Measurements from ENCODE around the gene HOXC10. TPM values are rescaled to one million over a fixed set of nuclear protein-coding genes. Genes with fewer than 3 reads are reported as not detected.

The HOXC10 gene
- total and polyA plus RNA-seq, 3 experiments from 2014 or later = not detected

DNA sequence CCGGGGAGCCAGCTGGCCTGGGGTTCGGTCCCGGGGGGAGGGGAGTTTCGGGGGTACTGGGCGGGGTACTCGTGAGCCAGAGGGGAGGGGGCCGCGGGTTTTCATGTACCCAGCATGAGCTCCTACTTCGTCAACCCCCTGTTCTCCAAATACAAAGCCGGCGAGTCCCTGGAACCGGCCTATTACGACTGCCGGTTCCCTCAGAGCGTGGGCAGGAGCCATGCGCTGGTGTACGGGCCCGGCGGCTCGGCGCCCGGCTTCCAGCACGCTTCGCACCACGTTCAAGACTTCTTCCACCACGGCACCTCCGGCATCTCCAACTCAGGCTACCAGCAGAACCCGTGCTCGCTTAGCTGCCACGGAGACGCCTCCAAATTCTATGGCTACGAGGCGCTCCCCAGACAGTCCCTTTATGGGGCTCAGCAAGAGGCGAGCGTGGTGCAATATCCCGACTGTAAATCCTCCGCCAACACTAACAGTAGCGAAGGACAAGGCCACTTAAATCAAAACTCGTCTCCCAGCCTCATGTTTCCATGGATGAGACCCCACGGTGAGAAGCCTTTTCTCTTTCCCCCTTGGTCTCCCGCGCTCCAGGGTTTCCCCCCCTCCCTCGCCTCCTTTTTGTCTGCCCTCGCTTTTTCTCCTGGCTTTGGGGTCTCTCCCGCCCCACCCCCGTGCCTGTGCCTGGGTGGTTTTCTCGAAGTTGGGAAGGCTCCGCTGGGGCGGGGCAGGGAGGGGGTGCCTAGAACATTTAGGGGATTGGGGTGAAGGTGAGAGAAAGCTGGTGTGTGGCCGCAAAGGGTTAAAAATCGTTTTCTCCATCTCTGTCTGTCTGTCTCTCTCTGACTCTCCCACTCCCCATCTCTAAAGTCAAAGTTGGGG is 24.5 kb downstream of the HOXC10 start:
- Mint-ChIP-seq H3K27ac (peak overlapping the region in 2 of 8 donors; percentile 19 to 41), H3K36me3 (no peaks in the 10 kb centered on the region), H3K4me3 (peak overlapping the region in 6 of 7 donors; percentile 55 to 76 (median 74)), H3K9me3 (peaks cover 0 to 2% (median 0%) of the 10 kb centered on the region in 5 donors), H3K4me1 (peaks cover 24 to 51% (median 28%) of the 10 kb centered on the region in 3 donors), H3K27me3 (peaks cover 79 to 99% of the 10 kb centered on the region in 2 donors)
- Histone ChIP-seq H3K9me3 (ENCODE audit: low read length) (no peaks in the 10 kb centered on the region), H3K27ac (ENCODE audit: low read depth, low read length) (no peak overlapping the region), H3K4me1 (ENCODE audit: insufficient read depth, low read length) (peaks cover 26% of the 10 kb centered on the region), H3K4me3 (ENCODE audit: low read length) (no peak overlapping the region), H3K36me3 (ENCODE audit: insufficient read depth, low read length) (no peaks in the 10 kb centered on the region), H3K27me3 (ENCODE audit: insufficient read depth, low read length, poor library complexity, severe bottlenecking) (peaks cover 81% of the 10 kb centered on the region)
- POLR2A ChIA-PET = interaction anchor here (0.6 kb wide), 1 partner anchor 53 kb away, joined by 3 read pairs; no protein-coding TSS in a partner anchor
- no peak for DNase-seq
- CTCF ChIA-PET = interaction anchor here (1.0 to 15.2 kb wide), 9 partner anchors 8 to 205 kb away, joined by 3 to 216 read pairs (median 7); partner anchors contain the start of genes HOXC5, HOXC9 and SMUG1

DNA sequence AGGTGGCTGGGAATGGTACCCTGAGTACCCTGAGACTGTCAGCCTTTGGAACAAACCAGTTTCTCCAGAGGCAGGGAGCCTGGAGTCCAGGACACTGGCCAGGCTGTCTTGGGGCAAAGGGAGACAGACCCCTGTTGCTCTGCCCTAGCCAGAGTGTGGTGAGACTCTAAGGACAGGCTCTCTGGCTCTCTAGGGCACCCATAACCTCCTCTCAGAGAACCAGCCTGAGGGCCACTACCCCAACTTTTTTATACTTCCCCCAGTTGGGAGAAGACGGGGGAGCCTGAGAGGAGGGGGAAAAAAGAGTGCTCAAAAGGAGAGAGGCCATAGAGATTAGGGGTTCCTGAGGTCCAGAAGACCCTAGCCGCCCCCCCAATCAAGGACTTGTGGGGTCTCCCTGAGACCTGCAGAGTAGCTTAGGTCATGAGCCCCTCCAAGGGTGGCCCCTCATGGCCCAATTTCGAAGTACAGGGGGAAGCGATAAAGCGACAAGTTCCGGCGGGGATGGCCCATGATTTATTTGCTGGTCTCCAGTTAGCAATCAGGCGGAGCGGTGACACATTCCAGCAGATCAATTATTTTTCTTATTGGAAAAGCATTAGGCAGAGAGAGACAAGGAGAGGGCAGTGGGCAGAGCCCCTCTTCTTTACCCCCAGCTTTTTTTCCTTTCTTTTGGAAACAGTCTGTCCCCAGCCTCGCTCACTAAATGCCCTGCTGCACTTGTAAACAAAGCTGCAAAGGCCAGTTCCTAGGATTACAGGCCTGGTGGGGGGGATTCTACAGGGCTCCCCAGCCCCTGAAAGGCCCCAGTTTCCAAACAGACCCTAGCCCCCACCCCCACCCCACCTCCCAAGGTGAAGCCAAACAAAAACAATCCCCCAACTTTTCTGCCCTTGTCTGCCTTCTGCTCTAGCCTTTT is 25.4 kb downstream of the HOXC10 start:
- no peaks in the 10 kb centered on the region for H3K9me3 ChIP-seq (ENCODE audit: low read length)
- H3K4me1 ChIP-seq (ENCODE audit: insufficient read depth, low read length) = peaks cover 30% of the 10 kb centered on the region
- ChIA-PET CTCF (interaction anchor here (6.6 to 15.2 kb wide), 3 partner anchors 180 to 205 kb away, joined by 51 to 216 read pairs (median 95); partner anchors contain the start of gene SMUG1), POLR2A (no interaction called here)
- H3K27ac ChIP-seq (ENCODE audit: low read depth, low read length) = no peak overlapping the region
- H3K36me3 Mint-ChIP-seq = no peaks in the 10 kb centered on the region
- no peaks in the 10 kb centered on the region for H3K36me3 ChIP-seq (ENCODE audit: insufficient read depth, low read length)
- no peak for DNase-seq
- peaks cover 0 to 2% (median 0%) of the 10 kb centered on the region in 5 donors for H3K9me3 Mint-ChIP-seq
- no peak overlapping the region for H3K4me3 ChIP-seq (ENCODE audit: low read length)
- peaks cover 79 to 99% of the 10 kb centered on the region in 2 donors for H3K27me3 Mint-ChIP-seq
- peak overlapping the region in 1 of 8 donors; percentile 18 for H3K27ac Mint-ChIP-seq
- H3K4me1 Mint-ChIP-seq = peaks cover 30 to 57% (median 31%) of the 10 kb centered on the region in 3 donors
- peak overlapping the region in 5 of 7 donors; percentile 23 to 65 (median 43) for H3K4me3 Mint-ChIP-seq
- H3K27me3 ChIP-seq (ENCODE audit: insufficient read depth, low read length, poor library complexity, severe bottlenecking) = peaks cover 81% of the 10 kb centered on the region

DNA sequence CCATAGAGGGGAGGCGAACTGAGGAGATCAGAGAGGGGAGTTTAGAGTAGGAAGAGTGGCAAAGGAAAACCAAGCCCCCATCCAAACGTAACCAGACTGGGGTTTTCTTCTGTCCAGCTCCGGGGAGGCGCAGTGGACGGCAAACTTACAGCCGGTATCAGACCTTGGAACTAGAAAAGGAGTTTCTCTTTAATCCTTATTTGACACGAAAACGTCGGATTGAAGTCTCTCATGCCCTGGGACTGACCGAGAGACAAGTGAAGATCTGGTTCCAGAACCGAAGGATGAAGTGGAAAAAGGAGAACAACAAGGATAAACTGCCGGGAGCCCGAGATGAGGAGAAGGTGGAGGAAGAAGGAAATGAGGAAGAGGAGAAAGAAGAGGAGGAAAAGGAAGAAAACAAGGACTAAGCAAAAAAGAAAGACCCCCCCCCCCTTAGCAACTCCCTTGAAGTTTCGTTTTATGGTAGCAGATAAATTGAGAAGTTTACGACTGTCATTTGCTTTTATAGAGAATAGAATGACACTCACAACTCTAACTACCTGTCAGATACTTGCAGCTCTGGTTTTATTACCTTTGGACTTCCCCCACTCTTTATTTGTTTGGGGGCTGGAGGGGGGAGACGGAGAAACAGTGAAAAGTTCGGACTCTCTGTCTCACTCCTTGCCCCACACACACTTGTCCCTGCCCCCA is 26.2 kb downstream of the HOXC10 start:
- Mint-ChIP-seq H3K9me3 (peaks cover 0 to 2% (median 0%) of the 10 kb centered on the region in 5 donors), H3K27ac (peak overlapping the region in 2 of 8 donors; percentile 2 to 18), H3K36me3 (no peaks in the 10 kb centered on the region), H3K4me1 (peaks cover 28 to 49% (median 29%) of the 10 kb centered on the region in 3 donors), H3K4me3 (peak overlapping the region in 4 of 7 donors; percentile 20 to 52 (median 35)), H3K27me3 (peaks cover 79 to 98% of the 10 kb centered on the region in 2 donors)
- Histone ChIP-seq H3K36me3 (ENCODE audit: insufficient read depth, low read length) (no peaks in the 10 kb centered on the region), H3K4me3 (ENCODE audit: low read length) (no peak overlapping the region), H3K27me3 (ENCODE audit: insufficient read depth, low read length, poor library complexity, severe bottlenecking) (peaks cover 81% of the 10 kb centered on the region), H3K9me3 (ENCODE audit: low read length) (no peaks in the 10 kb centered on the region), H3K4me1 (ENCODE audit: insufficient read depth, low read length) (peaks cover 29% of the 10 kb centered on the region), H3K27ac (ENCODE audit: low read depth, low read length) (no peak overlapping the region)
- no peak for DNase-seq
- CTCF ChIA-PET = interaction anchor here (6.7 to 15.2 kb wide), 2 partner anchors 194 to 204 kb away, joined by 51 to 216 read pairs; no protein-coding TSS in a partner anchor
- POLR2A ChIA-PET = no interaction called here

GRCh38 chr12:54011665-54012532 is 27.0 kb downstream of the HOXC10 start:
- no peak overlapping the region for H3K4me3 ChIP-seq (ENCODE audit: low read length)
- no peaks in the 10 kb centered on the region for H3K9me3 ChIP-seq (ENCODE audit: low read length)
- Mint-ChIP-seq H3K27ac (peak overlapping the region in 2 of 8 donors; percentile 2 to 42), H3K4me1 (peaks cover 23 to 49% (median 24%) of the 10 kb centered on the region in 3 donors), H3K4me3 (peak overlapping the region in 2 of 7 donors; percentile 31 to 41), H3K36me3 (no peaks in the 10 kb centered on the region), H3K9me3 (peaks cover 0 to 2% (median 0%) of the 10 kb centered on the region in 5 donors), H3K27me3 (peaks cover 77 to 96% of the 10 kb centered on the region in 2 donors)
- POLR2A ChIA-PET = no interaction called here
- CTCF ChIA-PET = interaction anchor here (1.1 to 15.2 kb wide), 3 partner anchors 180 to 193 kb away, joined by 4 to 216 read pairs (median 5); no protein-coding TSS in a partner anchor
- H3K27me3 ChIP-seq (ENCODE audit: insufficient read depth, low read length, poor library complexity, severe bottlenecking) = peaks cover 75% of the 10 kb centered on the region
- H3K4me1 ChIP-seq (ENCODE audit: insufficient read depth, low read length) = peaks cover 23% of the 10 kb centered on the region
- no peak overlapping the region for H3K27ac ChIP-seq (ENCODE audit: low read depth, low read length)
- DNase-seq = no peak
- H3K36me3 ChIP-seq (ENCODE audit: insufficient read depth, low read length) = no peaks in the 10 kb centered on the region

DNA sequence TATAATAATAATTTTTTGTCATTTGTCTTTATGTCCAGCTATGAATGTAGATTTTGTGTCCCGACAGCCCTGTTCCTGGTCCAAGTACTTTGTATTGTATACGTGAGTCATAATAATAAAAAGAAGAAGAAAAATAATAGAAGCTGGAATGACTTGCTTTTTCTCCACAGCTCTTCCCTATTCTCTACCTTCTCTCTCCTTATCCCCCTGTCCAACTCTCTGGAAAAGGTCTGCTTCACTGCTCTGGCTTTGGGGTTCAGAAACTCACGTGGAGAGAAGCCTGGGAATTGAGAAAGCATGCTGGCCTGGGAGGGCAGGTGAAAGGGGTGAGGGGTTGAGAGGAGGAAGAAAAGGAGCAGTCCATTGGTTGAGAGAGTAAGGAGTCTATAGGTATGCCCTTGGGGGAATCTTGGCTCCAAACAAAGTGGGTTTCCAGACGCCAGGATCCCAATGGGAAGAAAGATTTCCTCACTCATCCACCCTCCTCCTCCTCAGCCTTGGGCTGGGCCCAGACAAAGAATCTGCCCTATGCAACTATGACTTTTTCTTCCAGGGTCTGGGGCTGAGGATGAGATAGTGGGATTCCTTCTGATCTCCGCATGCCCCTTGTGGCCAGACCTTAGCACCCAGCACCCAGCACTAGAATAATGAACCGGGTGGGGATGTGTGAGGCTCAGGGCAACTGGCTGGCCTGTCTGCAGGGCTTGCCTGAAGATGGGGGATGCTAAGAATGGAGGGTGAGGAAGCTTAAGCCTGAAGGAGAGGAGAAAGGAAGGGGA is 27.9 kb downstream of the HOXC10 start:
- no peaks in the 10 kb centered on the region for H3K9me3 ChIP-seq (ENCODE audit: low read length)
- peaks cover 70% of the 10 kb centered on the region for H3K27me3 ChIP-seq (ENCODE audit: insufficient read depth, low read length, poor library complexity, severe bottlenecking)
- H3K36me3 ChIP-seq (ENCODE audit: insufficient read depth, low read length) = no peaks in the 10 kb centered on the region
- no peak overlapping the region for H3K27ac Mint-ChIP-seq
- peaks cover 28% of the 10 kb centered on the region for H3K4me1 ChIP-seq (ENCODE audit: insufficient read depth, low read length)
- no peak overlapping the region for H3K4me3 ChIP-seq (ENCODE audit: low read length)
- no peak overlapping the region for H3K27ac ChIP-seq (ENCODE audit: low read depth, low read length)
- ChIA-PET POLR2A (no interaction called here), CTCF (interaction anchor here (0.8 to 1.5 kb wide), 3 partner anchors 179 to 201 kb away, joined by 3 to 5 read pairs (median 4); no protein-coding TSS in a partner anchor)
- no peak for DNase-seq
- H3K36me3 Mint-ChIP-seq = no peaks in the 10 kb centered on the region
- peaks cover 0 to 2% (median 0%) of the 10 kb centered on the region in 5 donors for H3K9me3 Mint-ChIP-seq
- peak overlapping the region in 1 of 7 donors; percentile 32 for H3K4me3 Mint-ChIP-seq
- peaks cover 30 to 53% (median 31%) of the 10 kb centered on the region in 3 donors for H3K4me1 Mint-ChIP-seq
- H3K27me3 Mint-ChIP-seq = peaks cover 78 to 96% of the 10 kb centered on the region in 2 donors

DNA sequence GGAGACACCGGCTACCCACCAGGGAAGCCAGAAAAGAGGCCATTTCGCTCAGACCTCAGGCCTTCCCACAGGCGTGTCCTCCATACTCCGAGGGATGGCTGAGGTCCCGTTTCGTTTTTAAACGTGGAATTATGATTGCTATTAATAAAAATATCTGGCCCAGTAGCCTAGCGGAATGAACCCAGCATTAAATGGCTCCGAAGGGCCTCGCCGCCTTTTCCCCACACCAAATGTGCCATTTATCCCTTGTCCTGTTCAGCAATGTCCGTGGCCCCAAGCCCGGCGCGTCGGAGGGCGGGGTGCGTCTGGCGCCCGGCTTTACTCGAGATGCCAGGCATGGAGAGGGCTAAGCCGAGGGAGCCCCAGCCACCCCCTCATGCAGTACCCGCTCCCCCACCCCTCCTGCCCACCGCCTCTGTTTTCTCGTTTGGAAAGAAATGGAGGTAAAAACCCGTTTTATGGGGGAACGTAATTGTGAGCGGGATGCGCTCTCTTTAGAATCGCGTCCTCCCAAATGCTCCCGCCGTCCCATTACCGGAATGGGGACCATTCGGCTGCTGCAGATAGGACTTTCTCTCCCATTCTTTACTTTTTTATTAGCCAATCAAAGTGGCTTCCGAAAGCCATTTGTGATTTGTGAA is 29.6 kb downstream of the HOXC10 start:
- peaks cover 63% of the 10 kb centered on the region for H3K27me3 ChIP-seq (ENCODE audit: insufficient read depth, low read length, poor library complexity, severe bottlenecking)
- no peak overlapping the region for H3K27ac ChIP-seq (ENCODE audit: low read depth, low read length)
- H3K36me3 ChIP-seq (ENCODE audit: insufficient read depth, low read length) = no peaks in the 10 kb centered on the region
- peaks cover 72 to 82% of the 10 kb centered on the region in 2 donors for H3K27me3 Mint-ChIP-seq
- H3K4me3 Mint-ChIP-seq = peak overlapping the region in 2 of 7 donors; percentile 14 to 25
- H3K27ac Mint-ChIP-seq = peak overlapping the region in 2 of 8 donors; percentile 25 to 43
- H3K4me3 ChIP-seq (ENCODE audit: low read length) = no peak overlapping the region
- CTCF ChIA-PET = interaction anchor here (0.9 to 3.8 kb wide), 5 partner anchors 8 to 194 kb away, joined by 3 to 24 read pairs (median 3); partner anchors contain the start of gene HOXC5
- peaks cover 23% of the 10 kb centered on the region for H3K4me1 ChIP-seq (ENCODE audit: insufficient read depth, low read length)
- H3K36me3 Mint-ChIP-seq = no peaks in the 10 kb centered on the region
- H3K9me3 Mint-ChIP-seq = peaks cover 0 to 2% (median 0%) of the 10 kb centered on the region in 5 donors
- no peak for DNase-seq
- H3K9me3 ChIP-seq (ENCODE audit: low read length) = no peaks in the 10 kb centered on the region
- H3K4me1 Mint-ChIP-seq = peaks cover 26 to 48% (median 27%) of the 10 kb centered on the region in 3 donors
- POLR2A ChIA-PET = no interaction called here
